ENCODE measurements around the gene HOXC13.

Gene HOXC13

DNA sequence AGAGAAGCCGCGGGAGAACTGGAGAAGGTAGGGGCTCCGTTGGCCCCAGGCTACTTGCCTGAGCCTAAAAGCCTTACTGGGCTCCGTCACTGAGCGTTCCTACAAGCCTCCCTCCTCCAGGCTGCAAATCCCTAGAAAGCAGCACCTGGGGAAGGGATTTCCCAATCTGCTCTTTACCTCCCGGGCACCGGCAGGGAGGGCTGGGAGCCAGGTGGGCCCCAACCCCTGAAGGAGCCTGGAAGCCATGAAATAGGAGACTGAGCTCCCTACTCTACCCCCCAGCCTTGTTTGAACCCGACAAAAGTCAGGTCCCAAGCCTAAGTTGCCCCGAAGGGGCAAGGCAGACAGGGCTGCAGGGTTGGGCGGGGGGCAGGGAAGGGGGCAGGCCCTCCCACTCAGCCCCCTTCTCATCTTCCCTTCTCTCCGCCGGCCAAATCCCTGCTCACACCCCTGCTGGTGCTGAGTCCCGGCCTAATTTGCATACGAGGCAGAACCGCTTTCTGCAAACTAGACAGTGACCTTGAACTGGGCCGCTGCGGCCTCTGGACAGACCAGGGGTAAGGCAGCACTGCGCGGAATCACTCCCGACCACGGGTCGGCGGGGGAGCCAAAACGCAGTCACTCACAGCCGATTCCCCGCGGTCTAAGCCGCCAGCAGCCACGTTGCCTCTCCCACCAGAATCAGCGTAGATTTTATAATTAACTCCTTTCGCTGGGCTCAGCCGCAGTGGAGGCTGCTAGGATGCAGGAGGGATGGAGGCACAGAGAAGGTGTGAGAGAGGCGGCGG, 12.4 kb downstream of the HOXC13 start:
- TF ChIP-seq, protein P1, sequence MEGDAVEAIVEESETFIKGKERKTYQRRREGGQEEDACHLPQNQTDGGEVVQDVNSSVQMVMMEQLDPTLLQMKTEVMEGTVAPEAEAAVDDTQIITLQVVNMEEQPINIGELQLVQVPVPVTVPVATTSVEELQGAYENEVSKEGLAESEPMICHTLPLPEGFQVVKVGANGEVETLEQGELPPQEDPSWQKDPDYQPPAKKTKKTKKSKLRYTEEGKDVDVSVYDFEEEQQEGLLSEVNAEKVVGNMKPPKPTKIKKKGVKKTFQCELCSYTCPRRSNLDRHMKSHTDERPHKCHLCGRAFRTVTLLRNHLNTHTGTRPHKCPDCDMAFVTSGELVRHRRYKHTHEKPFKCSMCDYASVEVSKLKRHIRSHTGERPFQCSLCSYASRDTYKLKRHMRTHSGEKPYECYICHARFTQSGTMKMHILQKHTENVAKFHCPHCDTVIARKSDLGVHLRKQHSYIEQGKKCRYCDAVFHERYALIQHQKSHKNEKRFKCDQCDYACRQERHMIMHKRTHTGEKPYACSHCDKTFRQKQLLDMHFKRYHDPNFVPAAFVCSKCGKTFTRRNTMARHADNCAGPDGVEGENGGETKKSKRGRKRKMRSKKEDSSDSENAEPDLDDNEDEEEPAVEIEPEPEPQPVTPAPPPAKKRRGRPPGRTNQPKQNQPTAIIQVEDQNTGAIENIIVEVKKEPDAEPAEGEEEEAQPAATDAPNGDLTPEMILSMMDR (conservative IDR thresholded peaks at IDR 0.05; ENCODE audit: control insufficient read depth, insufficient read depth, low read depth, low read length) = no peak
- no peak for DNase-seq (ENCODE audit: low read depth)
- no peak overlapping the region for H3K4me3 ChIP-seq (ENCODE audit: control insufficient read depth, low read depth, low read length)

DNA sequence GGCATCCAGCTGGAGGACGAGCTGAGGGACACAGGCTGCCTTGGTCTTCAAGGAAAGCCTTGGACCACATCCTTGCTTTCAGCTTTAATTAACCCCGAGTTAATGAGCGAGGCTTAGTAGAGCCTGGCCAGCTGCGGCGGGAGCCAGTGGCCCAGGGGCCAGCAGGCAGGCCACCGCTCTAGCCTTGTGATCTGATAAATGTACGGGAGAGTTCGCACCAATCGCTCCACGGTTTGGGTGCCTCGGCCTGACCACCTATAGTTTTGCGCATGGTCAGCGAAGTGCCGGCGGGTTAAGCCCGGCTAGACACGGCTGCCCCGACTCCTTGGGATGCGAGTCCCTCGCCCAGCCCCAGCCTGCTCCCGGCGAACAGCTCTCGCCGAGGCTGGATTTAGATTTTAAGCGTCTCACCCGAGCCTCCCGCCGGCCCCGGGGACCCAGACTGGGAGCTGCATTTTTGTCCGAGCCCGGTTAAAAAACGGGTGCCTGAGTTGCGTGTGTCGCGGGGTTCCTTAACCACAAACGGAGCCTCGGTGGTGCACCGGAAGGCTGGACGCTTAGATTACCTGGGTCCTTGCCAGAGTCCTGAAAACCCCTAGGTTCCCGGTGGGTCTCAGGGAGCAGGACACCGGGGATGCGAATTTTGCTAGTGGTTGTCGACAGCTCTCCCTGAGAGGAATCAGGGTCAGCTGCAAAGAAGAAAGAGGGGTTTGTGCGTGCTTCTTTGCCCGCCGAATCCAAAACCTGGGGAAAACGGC, 13.1 kb downstream of the HOXC13 start:
- no peak overlapping the region for H3K4me3 ChIP-seq (ENCODE audit: control insufficient read depth, low read depth, low read length)
- TF ChIP-seq, protein P1 (conservative IDR thresholded peaks at IDR 0.05; ENCODE audit: control insufficient read depth, insufficient read depth, low read depth, low read length) = no peak

DNA sequence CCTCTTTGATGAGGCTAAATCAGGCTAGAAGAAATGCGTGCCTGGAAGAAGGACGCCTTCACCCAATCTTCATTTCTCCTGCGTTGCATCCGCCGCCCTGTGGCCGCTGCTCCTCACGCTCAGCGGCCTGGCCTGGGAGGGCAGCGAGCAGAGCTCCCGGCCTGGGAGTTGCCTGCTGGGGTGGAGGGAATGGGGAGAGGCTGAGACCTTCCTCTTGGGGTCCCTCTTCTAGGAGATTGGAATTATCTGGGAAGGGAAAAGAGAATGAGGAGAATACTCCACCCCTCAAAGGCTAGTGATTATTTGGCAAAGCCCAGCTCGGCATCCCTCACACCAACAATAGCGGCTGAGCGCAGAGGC, 13.7 kb downstream of the HOXC13 start:
- TF ChIP-seq, protein P1 (conservative IDR thresholded peaks at IDR 0.05; ENCODE audit: control insufficient read depth, insufficient read depth, low read depth, low read length) = no peak
- no peak for DNase-seq (ENCODE audit: low read depth)
- H3K4me3 ChIP-seq (ENCODE audit: control insufficient read depth, low read depth, low read length) = no peak overlapping the region

More for the DNA sequence above, 13.1 kb downstream of the HOXC13 start:
- no peak for DNase-seq (ENCODE audit: low read depth)

DNA sequence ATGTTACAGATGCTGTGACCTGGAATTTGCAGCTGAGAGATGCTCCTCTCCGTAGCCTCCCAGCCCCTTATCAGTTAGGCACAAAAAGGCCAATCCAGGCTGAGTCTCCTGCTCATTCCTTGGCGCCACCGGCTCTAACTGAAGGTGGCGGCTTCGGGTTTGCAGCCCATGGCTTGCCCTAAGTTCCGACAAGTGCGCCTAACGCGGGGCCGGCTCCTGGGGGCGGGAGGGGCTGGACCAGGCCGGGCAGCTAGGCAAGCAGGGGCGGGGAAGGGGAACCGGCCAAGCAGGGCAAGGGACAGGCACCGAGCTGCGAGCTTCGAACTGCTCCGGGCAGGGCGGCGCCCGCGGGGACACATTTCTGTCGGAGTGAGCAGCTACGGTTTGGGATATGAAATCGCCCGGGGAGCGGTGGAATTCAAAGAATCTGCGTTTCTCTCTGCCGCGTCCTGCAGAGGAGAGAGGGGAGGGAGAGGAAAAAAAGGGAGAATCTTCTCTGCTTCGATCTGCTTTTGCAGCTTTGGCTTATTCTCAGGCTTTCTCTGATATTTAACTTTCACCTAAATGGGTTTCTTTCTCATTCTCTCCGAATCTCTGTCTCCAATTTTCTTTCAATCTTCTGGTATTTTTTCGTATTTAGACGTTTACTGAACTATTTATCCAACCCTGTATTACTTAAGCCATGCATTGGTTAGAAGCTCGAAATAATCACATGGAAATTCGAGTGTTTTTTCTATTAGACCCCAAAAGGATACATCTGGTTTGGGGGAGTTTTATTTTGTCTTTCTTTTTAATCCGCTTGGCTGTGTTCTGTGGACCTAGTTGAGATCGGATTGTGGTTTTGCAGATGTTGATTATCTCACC, 14.5 kb downstream of the HOXC13 start:
- DNase-seq (ENCODE audit: low read depth) = no peak
- TF ChIP-seq, protein P1 (conservative IDR thresholded peaks at IDR 0.05; ENCODE audit: control insufficient read depth, insufficient read depth, low read depth, low read length) = no peak
- no peak overlapping the region for H3K4me3 ChIP-seq (ENCODE audit: control insufficient read depth, low read depth, low read length)

DNA sequence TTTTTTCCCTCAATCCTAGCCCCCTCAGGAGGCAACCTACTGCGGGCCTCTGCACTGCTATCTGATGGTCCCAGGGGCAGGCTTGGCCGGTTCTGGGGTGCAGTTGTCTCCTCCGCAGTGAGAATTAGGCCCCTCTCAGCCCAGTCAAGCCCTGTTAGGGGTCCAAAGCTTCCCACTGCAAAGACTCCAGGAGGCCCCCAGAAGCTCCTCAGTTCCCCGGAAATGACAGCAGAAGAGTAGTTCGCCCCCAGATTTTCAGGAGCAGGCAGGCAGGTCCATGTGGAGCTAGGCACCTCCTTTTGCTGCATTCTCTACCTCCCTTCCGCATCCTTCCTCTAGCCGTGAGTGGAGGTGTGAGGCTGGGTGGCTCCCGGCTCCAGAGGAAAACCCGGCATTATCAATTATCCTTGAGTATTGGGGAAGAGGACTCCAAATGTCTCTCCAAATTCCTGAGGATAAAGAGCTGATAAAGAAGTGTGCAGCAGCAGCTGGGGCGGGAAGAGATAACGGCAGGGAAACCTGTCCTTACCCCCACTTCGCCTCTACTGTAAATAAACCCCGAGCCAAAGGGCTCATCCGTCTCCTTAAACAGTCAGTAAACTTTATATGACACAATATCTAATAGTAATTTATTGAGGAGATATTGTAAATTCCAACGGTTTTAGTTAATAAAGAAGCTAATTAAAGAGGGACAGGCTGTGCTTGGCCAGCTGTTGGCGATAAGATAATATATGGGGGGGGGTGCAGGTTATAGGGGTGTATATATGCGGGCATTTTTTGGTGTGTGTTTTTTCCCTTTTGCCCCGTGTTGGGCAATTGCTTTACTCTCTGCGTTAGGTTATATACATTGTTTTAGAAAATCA, 15.4 kb downstream of the HOXC13 start:
- H3K4me3 ChIP-seq (ENCODE audit: control insufficient read depth, low read depth, low read length) = no peak overlapping the region
- DNase-seq (ENCODE audit: low read depth) = no peak
- TF ChIP-seq, protein P1 (conservative IDR thresholded peaks at IDR 0.05; ENCODE audit: control insufficient read depth, insufficient read depth, low read depth, low read length) = no peak

DNA sequence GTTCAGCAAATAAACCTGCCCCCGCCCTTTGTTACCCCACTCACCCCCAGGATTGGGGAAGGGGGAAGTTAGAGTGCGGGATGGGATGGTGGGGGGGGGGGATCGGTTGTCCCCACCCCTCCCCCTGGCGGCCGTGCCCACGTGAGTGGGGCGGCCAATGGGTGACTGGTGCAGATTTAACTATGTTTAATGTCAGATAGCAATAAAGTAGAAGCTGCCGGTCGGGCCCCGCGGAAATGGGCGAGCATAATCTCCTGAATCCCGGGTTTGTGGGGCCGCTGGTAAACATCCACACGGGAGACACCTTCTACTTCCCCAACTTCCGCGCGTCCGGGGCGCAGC, 16.0 kb downstream of the HOXC13 start, which contains the start of gene HOXC12:
Gene HOXC12, plus strand, starts transcription at position 210 of the 342 bp plus-strand sequence. Its CDS starts 27 bp downstream, at position 237.
- TF ChIP-seq, protein P1 (conservative IDR thresholded peaks at IDR 0.05; ENCODE audit: control insufficient read depth, insufficient read depth, low read depth, low read length) = no peak
- DNase-seq (ENCODE audit: low read depth) = no peak
- no peak within 1 kb of the TSS for H3K4me3 ChIP-seq (ENCODE audit: control insufficient read depth, low read depth, low read length)
